HEK293T (cell line): ENCODE results near the gene CTTN.

Source experiments
- BHLHE40 ChIP-seq: fragments of 450-650 bp; IDR thresholded peaks from 2 replicates; pipeline ENCODE4 v1.6.1; 2016; ENCODE audit warnings: mild to moderate bottlenecking, moderate library complexity, borderline replicate concordance
- CTBP1 ChIP-seq: fragments of 450-650 bp; IDR thresholded peaks from 2 replicates; pipeline ENCODE4 v1.6.1; 2016; ENCODE audit warnings: borderline replicate concordance
- FOXA1 ChIP-seq: fragments of 450-650 bp; IDR thresholded peaks from 2 replicates; pipeline ENCODE4 v1.6.1; 2016; ENCODE audit warnings: mild to moderate bottlenecking
- FOXK2 ChIP-seq: fragments of 450-650 bp; IDR thresholded peaks from 2 replicates; pipeline ENCODE4 v1.6.1; 2016; ENCODE audit warnings: mild to moderate bottlenecking
- FOXM1 ChIP-seq: fragments of 450-650 bp; IDR thresholded peaks from 2 replicates; pipeline ENCODE4 v1.6.1; 2017; ENCODE audit warnings: mild to moderate bottlenecking, borderline replicate concordance
- HDGF ChIP-seq: fragments of 450-650 bp; IDR thresholded peaks from 2 replicates; pipeline ENCODE4 v1.6.1; 2017; ENCODE audit warnings: antibody characterized with exemption, borderline replicate concordance
- SP1 ChIP-seq: fragments of 450-650 bp; IDR thresholded peaks from 2 replicates; pipeline ENCODE4 v1.6.1; 2017
- SUZ12 ChIP-seq: fragments of 450-650 bp; IDR thresholded peaks from 2 replicates; pipeline ENCODE4 v1.6.1; 2016; ENCODE audit warnings: mild to moderate bottlenecking

GRCh38 chr11:70358753-70359152 is 39.6 kb upstream of the CTTN start:
- TF ChIP-seq CTBP1 = no peak
- TF ChIP-seq BHLHE40 = no peak
- no peak for TF ChIP-seq FOXA1
- TF ChIP-seq HDGF = no peak
- no peak for TF ChIP-seq FOXK2
- no peak for TF ChIP-seq FOXM1
- no peak for TF ChIP-seq SUZ12
- TF ChIP-seq SP1 = no peak
